Glutamatergic neuron (in vitro differentiated cells): ENCODE results near the gene MIPEP. TPM values are rescaled to one million over a fixed set of nuclear protein-coding genes. Genes with fewer than 3 reads are reported as not detected.

Experiments
- DNase-seq: peaks from one replicate; pipeline ENCODE4 v3.0.0; 2022
- H3K27ac Mint-ChIP-seq: one replicate; pipeline ENCODE4 v1.8.0; 2020; ENCODE audit warnings: mild to moderate bottlenecking, mixed read lengths, inconsistent platforms; ENCODE audit not compliant: unreplicated experiment
- H3K27me3 Mint-ChIP-seq: one replicate; pipeline ENCODE4 v1.8.0; 2020; ENCODE audit warnings: mild to moderate bottlenecking, moderate library complexity, mixed read lengths, inconsistent platforms; ENCODE audit not compliant: unreplicated experiment
- H3K36me3 Mint-ChIP-seq: one replicate; pipeline ENCODE4 v1.8.0; 2020; ENCODE audit warnings: mild to moderate bottlenecking, mixed read lengths, inconsistent platforms; ENCODE audit not compliant: unreplicated experiment
- H3K4me1 Mint-ChIP-seq: one replicate; pipeline ENCODE4 v1.8.0; 2020; ENCODE audit warnings: mild to moderate bottlenecking, low read depth, mixed read lengths, inconsistent platforms; ENCODE audit not compliant: unreplicated experiment
- H3K4me3 Mint-ChIP-seq: one replicate; pipeline ENCODE4 v1.8.0; 2020; ENCODE audit warnings: mild to moderate bottlenecking, mixed read lengths, inconsistent platforms; ENCODE audit not compliant: unreplicated experiment
- H3K9me3 Mint-ChIP-seq: one replicate; pipeline ENCODE4 v1.8.0; 2020; ENCODE audit warnings: mild to moderate bottlenecking, moderate library complexity, mixed read lengths, inconsistent platforms; ENCODE audit not compliant: unreplicated experiment
- CTCF ChIP-seq: fragments of 200-600 bp; sonication (generic); IDR thresholded peaks from one replicate; pipeline ENCODE4 v1.5.0; 2021; ENCODE audit not compliant: partially characterized antibody, unreplicated experiment
- total RNA-seq: library from RNA; stranded (reverse); fragmentation: NEBNext Ultra II Directional; extraction: Animal tissue kit (Norgen Biotek cat#: 25700); gene quantifications from one replicate; pipeline ENCODE4 v1.2.1, GENCODE V29; 2021; ENCODE audit not compliant: unreplicated experiment

MIPEP gene
- total RNA-seq, 1 donor from 2014 or later, result 7.1 TPM

DNA sequence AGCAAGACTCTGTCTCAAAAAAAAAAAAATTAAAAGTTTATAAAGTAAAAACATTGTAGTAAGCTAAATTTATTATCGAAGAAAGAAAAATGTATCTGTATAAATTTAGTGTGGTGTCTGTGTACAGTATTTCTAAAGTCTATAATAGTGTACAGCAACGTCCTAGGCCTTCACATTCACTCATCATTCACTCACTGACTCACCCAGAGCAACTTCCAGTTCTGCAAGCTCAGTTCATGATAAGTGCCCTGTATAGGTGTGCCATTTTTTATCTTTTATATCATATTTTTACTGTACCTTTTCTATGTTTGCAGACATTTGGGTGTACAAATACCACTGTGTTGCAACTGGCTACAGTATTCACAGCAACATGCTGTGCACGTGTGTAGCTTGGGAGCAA, 200.9 kb downstream of the MIPEP start:
- Mint-ChIP-seq H3K9me3 (peaks cover 5% of the 10 kb centered on the region), H3K36me3 (peaks cover 12% of the 10 kb centered on the region), H3K27me3 (peaks cover 5% of the 10 kb centered on the region), H3K4me3 (no peak overlapping the region), H3K27ac (no peak overlapping the region), H3K4me1 (peaks cover 1% of the 10 kb centered on the region)
- no peak for DNase-seq
- TF ChIP-seq CTCF, result no peak

GRCh38 chr13:23687614-23688013, 201.6 kb downstream of the MIPEP start:
- Mint-ChIP-seq H3K4me3 (no peak overlapping the region), H3K9me3 (peaks cover 5% of the 10 kb centered on the region), H3K36me3 (peaks cover 12% of the 10 kb centered on the region), H3K27ac (no peak overlapping the region), H3K4me1 (peaks cover 1% of the 10 kb centered on the region), H3K27me3 (peaks cover 5% of the 10 kb centered on the region)
- DNase-seq, result no peak
- no peak for TF ChIP-seq CTCF

GRCh38 chr13:23686948-23687347, 202.3 kb downstream of the MIPEP start:
- peaks cover 12% of the 10 kb centered on the region for H3K36me3 Mint-ChIP-seq
- TF ChIP-seq CTCF, result no peak
- H3K4me3 Mint-ChIP-seq, result no peak overlapping the region
- no peak overlapping the region for H3K27ac Mint-ChIP-seq
- peaks cover 5% of the 10 kb centered on the region for H3K27me3 Mint-ChIP-seq
- peaks cover 1% of the 10 kb centered on the region for H3K4me1 Mint-ChIP-seq
- peaks cover 5% of the 10 kb centered on the region for H3K9me3 Mint-ChIP-seq
- DNase-seq, result no peak

- H3K27ac Mint-ChIP-seq, result no peak overlapping the region
- H3K36me3 Mint-ChIP-seq, result peaks cover 12% of the 10 kb centered on the region
- H3K27me3 Mint-ChIP-seq, result peaks cover 5% of the 10 kb centered on the region
- no peaks in the 10 kb centered on the region for H3K4me1 Mint-ChIP-seq
- H3K9me3 Mint-ChIP-seq, result peaks cover 5% of the 10 kb centered on the region
- no peak for DNase-seq
- TF ChIP-seq CTCF, result no peak
- H3K4me3 Mint-ChIP-seq, result no peak overlapping the region
Measured at GRCh38 chr13:23685416-23685815, 203.8 kb downstream of the MIPEP start.

DNA sequence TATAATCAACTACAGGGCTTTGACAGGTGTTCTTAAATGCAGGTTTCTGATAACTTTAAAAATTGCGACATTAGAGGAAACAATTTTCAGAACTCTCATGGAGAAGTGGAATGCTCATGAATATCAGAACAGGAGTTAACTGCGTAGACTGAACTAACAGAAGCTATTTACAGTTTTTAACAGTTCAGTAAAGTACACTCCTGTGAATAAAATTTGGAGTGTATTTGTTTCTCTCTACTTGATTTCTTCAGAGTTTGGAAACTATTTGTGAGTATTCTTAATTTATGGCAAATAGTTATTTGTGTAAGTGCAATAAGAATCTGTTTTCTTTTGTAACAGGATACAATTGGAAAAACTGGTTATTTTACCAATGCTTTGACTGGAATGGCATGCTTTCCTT, 204.6 kb downstream of the MIPEP start:
- Mint-ChIP-seq H3K36me3 (peaks cover 12% of the 10 kb centered on the region), H3K4me1 (no peaks in the 10 kb centered on the region), H3K27ac (no peak overlapping the region), H3K4me3 (no peak overlapping the region), H3K9me3 (peaks cover 5% of the 10 kb centered on the region), H3K27me3 (peaks cover 5% of the 10 kb centered on the region)
- no peak for DNase-seq
- no peak for TF ChIP-seq CTCF
